ENCODE data around the gene CELF1.

DNA sequence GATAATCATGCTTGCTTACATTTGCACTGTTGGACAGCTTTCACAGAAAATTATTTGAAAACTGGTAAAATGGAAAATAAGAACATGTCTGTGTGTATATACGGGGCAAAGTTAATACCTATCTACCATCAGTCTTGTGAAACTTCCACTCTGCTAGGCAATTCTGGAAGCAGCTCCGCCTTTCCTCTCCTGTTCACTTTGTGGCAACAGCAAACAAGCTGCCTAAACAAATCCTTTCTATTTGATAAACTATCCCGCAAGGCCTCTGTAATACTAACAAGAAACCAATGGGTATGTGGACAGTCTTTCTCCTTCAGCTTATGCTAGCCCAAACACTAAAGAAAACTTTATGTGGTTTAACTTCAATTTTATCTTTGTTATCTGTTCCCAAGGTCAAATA, 64.8 kb downstream of the CELF1 start:
- TF ChIP-seq POLR2A (IDR thresholded peaks at IDR 0.05; ENCODE audit: low read depth, low read length) (no peak), POLR2AphosphoS5 (IDR thresholded peaks at IDR 0.05; ENCODE audit: low read depth, low read length) (no peak), SPI1 (IDR thresholded peaks at IDR 0.05; ENCODE audit: low read depth, low read length) (no peak), TAF1 (IDR thresholded peaks at IDR 0.05; ENCODE audit: low read depth, low read length) (no peak), POU2F2 (IDR thresholded peaks at IDR 0.05; ENCODE audit: low read depth, low read length) (no peak), PAX5 (IDR thresholded peaks at IDR 0.05; ENCODE audit: insufficient read depth, low read length, severe bottlenecking) (no peak)

All from GM12891 (cell line).